ENCODE data around the gene CDH9. TPM values are rescaled to one million over a fixed set of nuclear protein-coding genes. Genes with fewer than 3 reads are reported as not detected.

Gene CDH9
- total and polyA plus RNA-seq, 9 donors, result not detected

GRCh38 chr5:27010646-27011045 is 27.7 kb downstream of the CDH9 start:
- H3K4me1 ChIP-seq (ENCODE audit: insufficient read depth), result no peaks in the 10 kb centered on the region
- DNase-seq, result no peak

GRCh38 chr5:27009540-27009915 is 28.9 kb downstream of the CDH9 start:
- H3K27me3 ChIP-seq, result no peaks in the 10 kb centered on the region
- 13 to 43% (median 29%) methylated on average over 1 of the region's 1 CpG for WGBS, 3 donors
- TF ChIP-seq EP300 (IDR thresholded peaks at IDR 0.05), result no peak
- TF ChIP-seq CTCF (IDR thresholded peaks at IDR 0.05), result no peak
- TF ChIP-seq POLR2A (IDR thresholded peaks at IDR 0.05), result no peak
- no peaks in the 10 kb centered on the region for H3K36me3 ChIP-seq
- no peak overlapping the region for H3K27ac ChIP-seq
- no peaks in the 10 kb centered on the region for H3K9me3 ChIP-seq
- DNase-seq, result no peak
- intact Hi-C loops (cut with DNase I), result no loop called here
- H3K4me1 ChIP-seq (ENCODE audit: insufficient read depth), result no peaks in the 10 kb centered on the region
- no peak overlapping the region for H3K4me3 ChIP-seq

More at GRCh38 chr5:27010646-27011045, 27.7 kb downstream of the CDH9 start:
- WGBS, 3 donors, result 51 to 82% (median 68%) methylated on average over 1 of the region's 1 CpG
- Histone ChIP-seq H3K9me3 (no peaks in the 10 kb centered on the region), H3K27me3 (no peaks in the 10 kb centered on the region), H3K27ac (no peak overlapping the region), H3K36me3 (no peaks in the 10 kb centered on the region), H3K4me3 (no peak overlapping the region)
- no peak for TF ChIP-seq CTCF (IDR thresholded peaks at IDR 0.05)
- TF ChIP-seq EP300 (IDR thresholded peaks at IDR 0.05), result no peak
- TF ChIP-seq POLR2A (IDR thresholded peaks at IDR 0.05), result no peak
- intact Hi-C loops (cut with DNase I), result no loop called here

GRCh38 chr5:27008604-27009539 is 29.5 kb downstream of the CDH9 start:
- H3K9me3 ChIP-seq, result no peaks in the 10 kb centered on the region
- H3K4me1 ChIP-seq (ENCODE audit: insufficient read depth), result no peaks in the 10 kb centered on the region
- H3K4me3 ChIP-seq, result no peak overlapping the region
- 73 to 86% (median 79%) methylated on average over 3 of the region's 3 CpGs for WGBS, 3 donors
- intact Hi-C loops (cut with DNase I), result no loop called here
- no peaks in the 10 kb centered on the region for H3K36me3 ChIP-seq
- H3K27ac ChIP-seq, result no peak overlapping the region
- H3K27me3 ChIP-seq, result no peaks in the 10 kb centered on the region
- no peak for DNase-seq
- no peak for TF ChIP-seq POLR2A (IDR thresholded peaks at IDR 0.05)
- no peak for TF ChIP-seq EP300 (IDR thresholded peaks at IDR 0.05)
- TF ChIP-seq CTCF (IDR thresholded peaks at IDR 0.05), result no peak

GRCh38 chr5:27007121-27007520 is 31.3 kb downstream of the CDH9 start:
- intact Hi-C loops (cut with DNase I), result no loop called here

More at GRCh38 chr5:27007121-27007520, 31.3 kb downstream of the CDH9 start:
- H3K9me3 ChIP-seq, result no peaks in the 10 kb centered on the region
- DNase-seq, result no peak
- no peaks in the 10 kb centered on the region for H3K4me1 ChIP-seq (ENCODE audit: insufficient read depth)
- TF ChIP-seq CTCF (IDR thresholded peaks at IDR 0.05) (no peak), EP300 (IDR thresholded peaks at IDR 0.05) (no peak), POLR2A (IDR thresholded peaks at IDR 0.05) (no peak)
- no peak overlapping the region for H3K4me3 ChIP-seq
- H3K36me3 ChIP-seq, result no peaks in the 10 kb centered on the region
- H3K27me3 ChIP-seq, result no peaks in the 10 kb centered on the region
- no peak overlapping the region for H3K27ac ChIP-seq
